ENCODE measurements around the gene RNF150. TPM values are rescaled to one million over a fixed set of nuclear protein-coding genes. Genes with fewer than 3 reads are reported as not detected.
A peak's percentile ranks its signal among the peaks of the same experiment; 100 is the strongest.

RNF150 gene
- total RNA-seq, 1 donor from 2014 or later = not detected

DNA sequence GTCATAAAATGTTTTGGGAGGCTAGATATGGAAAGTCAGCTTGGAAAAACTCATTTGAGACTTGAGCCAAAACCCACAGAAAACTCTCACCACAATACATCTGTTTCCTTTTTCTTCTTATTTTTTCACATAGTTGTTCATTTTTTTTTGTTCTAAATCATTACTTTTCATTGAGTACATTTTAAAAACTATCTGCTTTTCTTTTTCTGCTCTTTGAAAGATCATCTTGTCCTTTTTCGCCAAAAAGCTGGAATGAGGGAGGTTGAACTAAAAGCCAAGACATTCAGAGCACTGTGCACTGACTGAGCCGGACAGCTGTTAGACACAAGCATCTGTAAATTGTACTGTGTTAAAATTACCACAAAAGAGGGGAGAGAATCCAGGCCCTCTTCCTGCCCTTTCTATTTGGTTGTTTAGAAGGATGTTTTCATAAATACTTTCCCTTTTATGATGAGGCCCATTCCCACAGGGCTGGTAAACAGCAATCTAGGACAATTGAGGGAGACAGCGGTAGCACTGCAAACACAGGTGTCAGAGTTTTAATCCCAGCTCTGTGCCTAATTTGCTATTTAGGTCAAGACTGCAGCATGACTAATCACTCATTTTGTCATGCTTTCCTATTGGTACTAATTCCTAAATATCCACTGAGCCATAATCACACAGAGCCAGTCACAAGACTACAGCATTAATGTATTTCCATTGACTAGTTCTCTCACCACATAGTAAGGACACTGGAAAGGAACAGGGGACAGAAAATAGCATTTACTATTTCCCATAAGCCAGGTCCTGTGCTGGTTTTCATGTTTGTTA, 7.3 kb upstream of the RNF150 start:
- Mint-ChIP-seq H3K36me3 (ENCODE audit: low read depth) (no peaks in the 10 kb centered on the region), H3K9me3 (no peaks in the 10 kb centered on the region), H3K27me3 (peaks cover 21% of the 10 kb centered on the region), H3K4me1 (no peaks in the 10 kb centered on the region), H3K4me3 (no peak overlapping the region), H3K27ac (no peak overlapping the region)
- ChIA-PET POLR2A (no interaction called here), CTCF (no interaction called here)
- DNase-seq (no peak), ATAC-seq (ENCODE audit: low read depth) (no peak)
- intact Hi-C loops (cut with micrococcal nuclease) = no loop called here
- no peak for TF ChIP-seq CTCF (IDR thresholded peaks at IDR 0.05)

DNA sequence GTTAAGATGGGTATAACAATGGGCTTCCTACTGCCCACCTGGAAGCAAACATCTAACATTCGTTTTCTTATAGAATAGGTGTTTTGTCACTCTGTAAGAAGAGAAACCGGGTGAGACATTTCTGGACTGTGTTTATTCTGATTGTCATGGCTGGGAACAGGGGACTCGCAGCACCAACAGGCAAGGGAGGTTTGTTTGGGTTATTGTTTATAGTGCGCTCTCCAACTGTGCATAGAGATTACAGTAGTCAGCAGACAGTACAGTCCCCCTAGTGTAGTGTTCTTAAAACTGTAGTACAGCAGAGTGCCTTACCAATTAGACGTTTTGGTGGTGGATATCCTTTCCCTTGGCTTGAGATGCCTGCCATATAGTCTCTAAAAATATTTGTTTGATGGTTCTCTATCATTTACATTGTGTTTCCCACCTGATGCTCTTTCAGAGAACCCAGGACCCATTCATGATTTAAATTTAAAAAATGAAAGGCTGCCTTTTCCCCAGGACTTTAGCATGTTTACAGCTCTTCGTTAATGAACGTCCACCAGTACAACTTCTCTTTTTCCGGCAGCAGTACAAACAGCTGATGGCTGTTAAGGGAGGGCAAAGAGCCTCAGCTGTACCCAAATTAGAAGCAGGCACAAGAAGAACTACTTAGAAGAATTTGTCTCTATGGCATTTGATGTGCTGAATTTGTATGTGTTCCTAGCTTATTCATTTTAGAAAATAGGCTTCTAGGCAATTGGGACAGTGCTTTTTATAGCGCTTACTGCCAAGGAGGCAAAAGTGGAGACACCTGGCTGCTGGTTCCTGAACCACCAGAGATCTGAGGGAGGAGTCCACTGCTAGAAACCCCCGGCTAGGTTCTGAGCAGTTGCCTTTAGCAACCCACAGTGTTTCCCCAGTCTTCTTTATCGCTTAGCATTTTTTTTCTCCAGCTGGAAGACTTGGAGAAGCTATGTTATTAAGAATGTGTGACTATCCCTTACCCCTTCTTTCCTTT, 1.0 kb upstream of the RNF150 start:
- H3K27ac Mint-ChIP-seq = no peak overlapping the region
- DNase-seq (no peak), ATAC-seq (ENCODE audit: low read depth) (no peak)
- ChIA-PET CTCF (no interaction called here), POLR2A (interaction anchor here (0.5 kb wide), 1 partner anchor 285 kb away, joined by 6 read pairs; no protein-coding TSS in a partner anchor)
- H3K4me1 Mint-ChIP-seq = peaks cover 17% of the 10 kb centered on the region
- H3K27me3 Mint-ChIP-seq = peaks cover 61% of the 10 kb centered on the region
- TF ChIP-seq CTCF (IDR thresholded peaks at IDR 0.05) = no peak
- no peaks in the 10 kb centered on the region for H3K9me3 Mint-ChIP-seq
- H3K4me3 Mint-ChIP-seq = peak overlapping the region; percentile 84
- H3K36me3 Mint-ChIP-seq (ENCODE audit: low read depth) = no peaks in the 10 kb centered on the region
- intact Hi-C loops (cut with micrococcal nuclease) = loop anchor here (1.0 to 2.0 kb wide), 2 partner anchors 87 to 273 kb away; partner anchors contain the start of gene ZNF330

DNA sequence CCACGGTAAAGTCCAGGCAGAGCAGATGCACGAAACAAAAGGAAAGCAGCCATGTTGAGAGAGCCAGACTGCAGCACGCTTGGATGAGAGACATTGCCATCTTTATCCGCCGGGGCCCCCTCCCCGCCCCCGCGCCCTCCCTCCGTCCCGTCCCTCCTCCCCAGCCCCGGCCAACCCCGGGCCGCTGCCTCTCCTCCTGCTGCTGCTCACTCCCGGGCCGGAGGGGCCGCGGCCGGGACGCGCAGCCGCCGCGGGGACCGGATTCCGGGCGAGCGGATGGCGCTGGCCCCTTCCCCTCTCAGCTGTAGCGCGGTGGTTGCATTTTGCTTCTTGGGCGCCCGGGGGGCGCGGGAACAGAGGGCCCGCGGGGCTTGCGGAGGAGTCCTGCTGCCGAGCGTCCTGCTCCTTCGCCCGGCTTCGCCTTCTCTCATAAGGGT, 542 bp downstream of the RNF150 start:
- POLR2A ChIA-PET = no interaction called here
- CTCF ChIA-PET = no interaction called here
- H3K4me1 Mint-ChIP-seq = peaks cover 17% of the 10 kb centered on the region
- H3K27me3 Mint-ChIP-seq = peaks cover 68% of the 10 kb centered on the region
- no peaks in the 10 kb centered on the region for H3K36me3 Mint-ChIP-seq (ENCODE audit: low read depth)
- H3K27ac Mint-ChIP-seq = no peak overlapping the region
- DNase-seq (peak; percentile 16), ATAC-seq (ENCODE audit: low read depth) (no peak)
- H3K9me3 Mint-ChIP-seq = no peaks in the 10 kb centered on the region
- TF ChIP-seq CTCF (IDR thresholded peaks at IDR 0.05) = no peak
- intact Hi-C loops (cut with micrococcal nuclease) = loop anchor here (1.0 to 2.0 kb wide), 2 partner anchors 88 to 271 kb away; partner anchors contain the start of gene ZNF330
- peak overlapping the region; percentile 84 for H3K4me3 Mint-ChIP-seq

- no peak for TF ChIP-seq CTCF (IDR thresholded peaks at IDR 0.05)
- Mint-ChIP-seq H3K4me3 (peak overlapping the region; percentile 58), H3K9me3 (no peaks in the 10 kb centered on the region), H3K4me1 (peaks cover 17% of the 10 kb centered on the region), H3K27me3 (peaks cover 66% of the 10 kb centered on the region), H3K27ac (no peak overlapping the region), H3K36me3 (ENCODE audit: low read depth) (no peaks in the 10 kb centered on the region)
- ATAC-seq (ENCODE audit: low read depth) (no peak), DNase-seq (peak; percentile 15)
- ChIA-PET POLR2A (no interaction called here), CTCF (no interaction called here)
- intact Hi-C loops (cut with micrococcal nuclease) = loop anchor here (2.0 kb wide), 1 partner anchor 89 kb away; the partner anchor contains the start of gene ZNF330
Measured at GRCh38 chr4:141132072-141132708, 1.1 kb downstream of the RNF150 start.

All from activated B cell treated with CpG ODN at 0.5 μM for 24 hours (primary cell).